Lower leg skin (tissue), 3 donors: Measurements from ENCODE around the gene TMEM156.

Experiments used
- POLR2A ChIP-seq, 2 donors: fragments of 450-650 bp; IDR thresholded peaks; one replicate each; pipeline ENCODE4 v1.6.1; 2016 to 2017; ENCODE audit warnings: antibody characterized with exemption in 2 of 2, mild to moderate bottlenecking in 1 of 2, moderate library complexity in 1 of 2
- TF ChIP-seq, protein P1 (sequence below), 3 donors: fragments of 450-650 bp; IDR thresholded peaks; one replicate each; pipeline ENCODE4 v1.5.1; 2016; ENCODE audit warnings: antibody characterized with exemption in 3 of 3, mild to moderate bottlenecking in 3 of 3, moderate library complexity in 2 of 3

- TF ChIP-seq, protein P1, sequence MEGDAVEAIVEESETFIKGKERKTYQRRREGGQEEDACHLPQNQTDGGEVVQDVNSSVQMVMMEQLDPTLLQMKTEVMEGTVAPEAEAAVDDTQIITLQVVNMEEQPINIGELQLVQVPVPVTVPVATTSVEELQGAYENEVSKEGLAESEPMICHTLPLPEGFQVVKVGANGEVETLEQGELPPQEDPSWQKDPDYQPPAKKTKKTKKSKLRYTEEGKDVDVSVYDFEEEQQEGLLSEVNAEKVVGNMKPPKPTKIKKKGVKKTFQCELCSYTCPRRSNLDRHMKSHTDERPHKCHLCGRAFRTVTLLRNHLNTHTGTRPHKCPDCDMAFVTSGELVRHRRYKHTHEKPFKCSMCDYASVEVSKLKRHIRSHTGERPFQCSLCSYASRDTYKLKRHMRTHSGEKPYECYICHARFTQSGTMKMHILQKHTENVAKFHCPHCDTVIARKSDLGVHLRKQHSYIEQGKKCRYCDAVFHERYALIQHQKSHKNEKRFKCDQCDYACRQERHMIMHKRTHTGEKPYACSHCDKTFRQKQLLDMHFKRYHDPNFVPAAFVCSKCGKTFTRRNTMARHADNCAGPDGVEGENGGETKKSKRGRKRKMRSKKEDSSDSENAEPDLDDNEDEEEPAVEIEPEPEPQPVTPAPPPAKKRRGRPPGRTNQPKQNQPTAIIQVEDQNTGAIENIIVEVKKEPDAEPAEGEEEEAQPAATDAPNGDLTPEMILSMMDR (IDR thresholded peaks at IDR 0.05) = no peak
- TF ChIP-seq POLR2A (IDR thresholded peaks at IDR 0.05) = no peak
Measured at GRCh38 chr4:38939165-38939564, 93.0 kb downstream of the TMEM156 start.
